ENCODE data around the gene HBM.

The HBM gene, protein sequence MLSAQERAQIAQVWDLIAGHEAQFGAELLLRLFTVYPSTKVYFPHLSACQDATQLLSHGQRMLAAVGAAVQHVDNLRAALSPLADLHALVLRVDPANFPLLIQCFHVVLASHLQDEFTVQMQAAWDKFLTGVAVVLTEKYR

GRCh38 chr16:165539-166374, at the start of gene HBM:
HBM (plus strand) TSS chr16:165978; CDS start chr16:165998, 20 bp downstream.
- no peak for DNase-seq (ENCODE audit: low read depth)
- H3K4me3 ChIP-seq (ENCODE audit: low read depth, low read length), result no peak within 1 kb of the TSS
- no peak for TF ChIP-seq CTCF (IDR thresholded peaks at IDR 0.05; ENCODE audit: insufficient read depth, low read depth, low read length, missing control alignments)

GRCh38 chr16:116015-116414, 49.8 kb upstream of the HBM start:
- H3K4me3 ChIP-seq (ENCODE audit: low read depth, low read length), result no peak overlapping the region
- TF ChIP-seq CTCF (IDR thresholded peaks at IDR 0.05; ENCODE audit: insufficient read depth, low read depth, low read length, missing control alignments), result no peak
- no peak for DNase-seq (ENCODE audit: low read depth)

- peak; percentile 75 for TF ChIP-seq CTCF (IDR thresholded peaks at IDR 0.05; ENCODE audit: insufficient read depth, low read depth, low read length, missing control alignments)
- DNase-seq (ENCODE audit: low read depth), result peak; percentile 69
Observed at GRCh38 chr16:117379-118365, 48.1 kb upstream of the HBM start.

GRCh38 chr16:118857-119256, 46.9 kb upstream of the HBM start:
- no peak for DNase-seq (ENCODE audit: low read depth)
- no peak for TF ChIP-seq CTCF (IDR thresholded peaks at IDR 0.05; ENCODE audit: insufficient read depth, low read depth, low read length, missing control alignments)
- no peak overlapping the region for H3K4me3 ChIP-seq (ENCODE audit: low read depth, low read length)

More at GRCh38 chr16:117379-118365, 48.1 kb upstream of the HBM start:
- H3K4me3 ChIP-seq (ENCODE audit: low read depth, low read length), result no peak overlapping the region

DNA sequence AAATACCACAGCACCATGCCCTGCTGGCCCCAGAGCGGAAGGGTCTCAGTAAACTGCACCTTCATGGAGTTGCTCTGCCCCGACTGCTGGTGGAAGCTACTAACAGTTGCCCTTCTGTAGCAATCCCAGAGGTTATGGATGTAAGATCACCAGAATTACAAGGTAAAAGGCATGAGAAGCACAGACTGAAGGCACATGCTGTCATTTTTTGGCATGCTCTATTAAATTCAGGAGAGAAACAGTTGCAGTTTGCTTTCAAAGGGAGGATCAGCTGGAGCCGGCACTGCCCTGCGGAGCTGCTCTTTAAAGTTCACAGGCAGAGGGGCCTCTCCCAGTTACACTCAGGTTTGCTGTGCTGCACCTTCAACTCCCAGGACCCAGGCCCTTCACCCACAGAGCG, 46.5 kb upstream of the HBM start:
- DNase-seq (ENCODE audit: low read depth), result no peak
- no peak for TF ChIP-seq CTCF (IDR thresholded peaks at IDR 0.05; ENCODE audit: insufficient read depth, low read depth, low read length, missing control alignments)
- no peak overlapping the region for H3K4me3 ChIP-seq (ENCODE audit: low read depth, low read length)

GRCh38 chr16:119835-120491, 45.8 kb upstream of the HBM start:
- no peak overlapping the region for H3K4me3 ChIP-seq (ENCODE audit: low read depth, low read length)
- TF ChIP-seq CTCF (IDR thresholded peaks at IDR 0.05; ENCODE audit: insufficient read depth, low read depth, low read length, missing control alignments), result no peak
- no peak for DNase-seq (ENCODE audit: low read depth)

All from GM12865 (cell line).